GM19025 (cell line): ENCODE measurements around the gene DGKG.

Source experiments
- ATAC-seq: cut with Tn5 transposase; IDR thresholded peaks from one replicate; pipeline ENCODE4 v1.9.1; 2021; ENCODE audit warnings: mild to moderate bottlenecking, low read depth, moderate library complexity; ENCODE audit not compliant: unreplicated experiment

The DGKG gene

GRCh38 chr3:186361762-186362536, at the start of gene DGKG:
TSS of gene DGKG (minus strand) at chr3:186362234. CDS start at chr3:186320459, 41,775 bp downstream.
- ATAC-seq = peak; percentile 64

- no peak for ATAC-seq
Observed at GRCh38 chr3:186411089-186411488, 49.1 kb upstream of the DGKG start.

- no peak for ATAC-seq
Observed at GRCh38 chr3:186406669-186407635, 44.9 kb upstream of the DGKG start.

GRCh38 chr3:186401556-186401955, 39.5 kb upstream of the DGKG start:
- ATAC-seq = no peak

- no peak for ATAC-seq
Observed at GRCh38 chr3:186400662-186401061, 38.6 kb upstream of the DGKG start.

- ATAC-seq = no peak
Observed at GRCh38 chr3:186400026-186400425, 38.0 kb upstream of the DGKG start.

- no peak for ATAC-seq
Observed at GRCh38 chr3:186394566-186395217, 32.7 kb upstream of the DGKG start.

- no peak for ATAC-seq
Observed at GRCh38 chr3:186386883-186387560, 25.0 kb upstream of the DGKG start.

- no peak for ATAC-seq
Observed at GRCh38 chr3:186385856-186386602, 24.0 kb upstream of the DGKG start.

GRCh38 chr3:186383026-186383993, 21.3 kb upstream of the DGKG start:
- ATAC-seq = no peak

- ATAC-seq = no peak
Observed at GRCh38 chr3:186382217-186382885, 20.3 kb upstream of the DGKG start.

GRCh38 chr3:186381424-186382216, 19.6 kb upstream of the DGKG start:
- no peak for ATAC-seq

- no peak for ATAC-seq
Observed at GRCh38 chr3:186380622-186381380, 18.8 kb upstream of the DGKG start.

- ATAC-seq = no peak
Observed at GRCh38 chr3:186375443-186375842, 13.4 kb upstream of the DGKG start.

GRCh38 chr3:186374376-186374775, 12.3 kb upstream of the DGKG start:
- ATAC-seq = no peak

- no peak for ATAC-seq
Observed at GRCh38 chr3:186369217-186369616, 7.2 kb upstream of the DGKG start.
